Testis (tissue), 5 donors: ENCODE results near the gene OR6Y1. TPM values are rescaled to one million over a fixed set of nuclear protein-coding genes. Genes with fewer than 3 reads are reported as not detected.

Source experiments
- DNase-seq: peaks from one replicate; pipeline ENCODE4 v3.0.0-alpha.2; 2019
- H3K27ac ChIP-seq, 2 donors: fragments of 200-600 bp; sonication (generic); one replicate each; pipeline ENCODE4 v1.5.1; 2019
- H3K27me3 ChIP-seq: fragments of 200-600 bp; sonication (generic); one replicate; pipeline ENCODE4 v1.5.1; 2019
- H3K36me3 ChIP-seq: fragments of 200-600 bp; sonication (generic); one replicate; pipeline ENCODE4 v1.5.1; 2017; ENCODE audit warnings: low read depth; ENCODE audit errors: missing control alignments
- H3K4me1 ChIP-seq: fragments of 200-600 bp; sonication (generic); one replicate; pipeline ENCODE4 v1.5.1; 2019
- H3K4me3 ChIP-seq, 2 donors: fragments of 200-600 bp; sonication (generic); one replicate each; pipeline ENCODE4 v1.5.1; 2017 to 2019
- H3K9me3 ChIP-seq: fragments of 200-600 bp; sonication (generic); one replicate; pipeline ENCODE4 v1.5.1; 2017
- POLR2A ChIP-seq: fragments of 450-650 bp; IDR thresholded peaks from one replicate; pipeline ENCODE4 v1.6.1; 2017; ENCODE audit warnings: antibody characterized with exemption, mild to moderate bottlenecking, moderate library complexity
- WGBS, 2 donors: methylation state at CpG; one replicate each; pipeline ENCODE4 v1.1.5; 2018; 5-methylcytosine and 5-hydroxymethylcytosine counted together
- intact Hi-C: fragments of 100-400 bp; cut with DNase I; formaldehyde crosslinking; loops from one replicate; pipeline ENCODE4 v1.15.1; 2023; ENCODE audit warnings: low total_unique reads
- long read RNA-seq, 2 donors: transcript quantifications; one replicate each; lab custom pipeline, GENCODE V29; 2026
- polyA plus RNA-seq: library from polyadenylated mRNA; stranded (reverse); fragments of 350-450 nt; fragmentation: Illumina TruSeq; extraction: RNeasy Lipid Tissue Mini Kit (QIAGEN cat#74804); gene quantifications from one replicate; pipeline ENCODE4 v1.2.3, GENCODE V29; 2014; ENCODE audit warnings: low read depth, low replicate concordance; ENCODE audit not compliant: insufficient read depth
- total RNA-seq, 2 donors: library from RNA; depleted of rRNA; stranded (reverse); fragments of >200 nt; gene quantifications; one replicate each; pipeline ENCODE4 v1.2.3, GENCODE V29; 2016
- TF ChIP-seq, protein P1 (sequence below), 3 experiments: fragments of 450-650 bp in 2 of 3; fragments of 200-600 bp in 1 of 3; sonication (generic) in 1 of 3; IDR thresholded peaks; one replicate each; pipeline ENCODE4 v1.5.1; 2016 to 2019; ENCODE audit warnings: antibody characterized with exemption in 3 of 3, mild to moderate bottlenecking in 2 of 3, moderate library complexity in 1 of 3

Gene OR6Y1, protein sequence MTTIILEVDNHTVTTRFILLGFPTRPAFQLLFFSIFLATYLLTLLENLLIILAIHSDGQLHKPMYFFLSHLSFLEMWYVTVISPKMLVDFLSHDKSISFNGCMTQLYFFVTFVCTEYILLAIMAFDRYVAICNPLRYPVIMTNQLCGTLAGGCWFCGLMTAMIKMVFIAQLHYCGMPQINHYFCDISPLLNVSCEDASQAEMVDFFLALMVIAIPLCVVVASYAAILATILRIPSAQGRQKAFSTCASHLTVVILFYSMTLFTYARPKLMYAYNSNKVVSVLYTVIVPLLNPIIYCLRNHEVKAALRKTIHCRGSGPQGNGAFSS
- total RNA-seq (not detected), polyA plus RNA-seq (not detected)
- long read RNA-seq, donor 1: 0 reads
- long read RNA-seq, donor 2: 0 reads

DNA sequence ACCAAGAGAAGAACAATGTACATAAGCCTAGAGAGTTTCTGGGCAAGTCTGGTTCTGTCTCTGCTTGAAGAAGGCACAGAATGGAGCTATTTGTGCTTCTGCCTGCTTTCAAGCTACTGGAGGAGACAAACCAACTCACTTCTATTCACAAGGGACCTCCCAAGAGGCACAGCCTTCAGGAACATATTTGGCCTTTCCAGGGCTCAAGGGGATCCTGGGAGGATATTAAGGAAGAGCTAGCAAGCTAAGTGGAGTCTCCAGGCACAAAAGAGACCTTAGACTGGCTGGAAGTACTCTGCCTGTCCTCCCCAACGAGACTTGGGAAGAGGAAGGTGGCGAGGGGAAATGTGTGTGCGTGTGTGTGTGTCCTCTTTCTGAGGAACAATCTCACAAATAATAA, at the start of gene OR6Y1:
Gene OR6Y1 (minus strand): TSS at position 54 of the 400 bp plus-strand sequence. CDS start 6,300 bp downstream, outside the sequence.
- Histone ChIP-seq H3K36me3 (no peaks in the 10 kb centered on the region), H3K9me3 (no peaks in the 10 kb centered on the region), H3K4me3 (no peak within 1 kb of the TSS), H3K4me1 (no peaks in the 10 kb centered on the region), H3K27ac (no peak within 1 kb of the TSS), H3K27me3 (no peaks in the 10 kb centered on the region)
- no peak for TF ChIP-seq POLR2A
- TF ChIP-seq, protein P1, sequence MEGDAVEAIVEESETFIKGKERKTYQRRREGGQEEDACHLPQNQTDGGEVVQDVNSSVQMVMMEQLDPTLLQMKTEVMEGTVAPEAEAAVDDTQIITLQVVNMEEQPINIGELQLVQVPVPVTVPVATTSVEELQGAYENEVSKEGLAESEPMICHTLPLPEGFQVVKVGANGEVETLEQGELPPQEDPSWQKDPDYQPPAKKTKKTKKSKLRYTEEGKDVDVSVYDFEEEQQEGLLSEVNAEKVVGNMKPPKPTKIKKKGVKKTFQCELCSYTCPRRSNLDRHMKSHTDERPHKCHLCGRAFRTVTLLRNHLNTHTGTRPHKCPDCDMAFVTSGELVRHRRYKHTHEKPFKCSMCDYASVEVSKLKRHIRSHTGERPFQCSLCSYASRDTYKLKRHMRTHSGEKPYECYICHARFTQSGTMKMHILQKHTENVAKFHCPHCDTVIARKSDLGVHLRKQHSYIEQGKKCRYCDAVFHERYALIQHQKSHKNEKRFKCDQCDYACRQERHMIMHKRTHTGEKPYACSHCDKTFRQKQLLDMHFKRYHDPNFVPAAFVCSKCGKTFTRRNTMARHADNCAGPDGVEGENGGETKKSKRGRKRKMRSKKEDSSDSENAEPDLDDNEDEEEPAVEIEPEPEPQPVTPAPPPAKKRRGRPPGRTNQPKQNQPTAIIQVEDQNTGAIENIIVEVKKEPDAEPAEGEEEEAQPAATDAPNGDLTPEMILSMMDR (IDR thresholded peaks at IDR 0.05): no peak
- DNase-seq: no peak
- 81 to 89% methylated on average over 3 of the region's 3 CpGs for WGBS, 2 donors
- intact Hi-C loops: no loop called here

DNA sequence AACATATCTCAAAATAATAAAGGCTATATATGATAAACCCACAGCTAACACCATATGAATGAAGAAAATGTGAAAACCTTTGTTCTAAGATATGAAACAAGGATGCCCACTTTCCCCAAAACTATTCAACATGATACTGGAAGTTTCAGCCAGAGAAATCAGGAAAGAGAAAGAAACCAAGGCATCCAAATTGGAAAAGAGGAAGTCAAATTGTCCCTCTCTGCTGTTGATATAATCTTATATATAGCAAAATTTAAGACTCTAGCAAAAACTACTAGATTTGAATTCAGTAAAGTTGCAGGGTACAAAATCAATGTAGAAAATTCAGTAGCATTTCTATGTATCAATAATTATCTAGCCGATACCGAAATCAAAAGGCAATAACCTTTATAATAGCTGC, 46.5 kb upstream of the OR6Y1 start:
- Histone ChIP-seq H3K9me3 (no peaks in the 10 kb centered on the region), H3K4me1 (no peaks in the 10 kb centered on the region), H3K36me3 (no peaks in the 10 kb centered on the region), H3K27me3 (no peaks in the 10 kb centered on the region), H3K4me3 (no peak overlapping the region), H3K27ac (no peak overlapping the region)
- no peak for DNase-seq
- intact Hi-C loops: no loop called here
- TF ChIP-seq, protein P1 (IDR thresholded peaks at IDR 0.05): no peak
- no peak for TF ChIP-seq POLR2A
- 96 to 98% methylated on average over 2 of the region's 2 CpGs for WGBS, 2 donors

DNA sequence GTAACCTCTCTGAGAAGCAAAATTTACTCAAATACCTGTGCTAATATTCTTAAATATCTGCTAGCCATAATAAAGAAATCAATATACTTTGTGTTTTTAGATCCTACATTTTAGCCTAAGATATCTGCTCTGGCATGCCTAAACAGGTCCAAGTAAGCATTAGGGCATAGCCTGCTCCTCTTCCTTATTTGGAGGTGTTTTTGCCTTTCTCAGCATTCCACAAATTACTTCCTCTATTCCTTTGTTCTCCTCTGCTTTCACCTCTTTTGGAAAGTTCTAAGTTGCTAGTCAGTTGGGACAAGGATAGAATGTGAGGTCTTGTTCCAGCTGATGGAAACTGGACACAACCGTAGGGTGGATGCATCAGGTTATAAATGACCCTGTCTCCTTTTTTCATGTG, 32.7 kb upstream of the OR6Y1 start:
- Histone ChIP-seq H3K27me3 (no peaks in the 10 kb centered on the region), H3K27ac (no peak overlapping the region), H3K36me3 (no peaks in the 10 kb centered on the region), H3K9me3 (no peaks in the 10 kb centered on the region), H3K4me1 (no peaks in the 10 kb centered on the region), H3K4me3 (no peak overlapping the region)
- 96 to 100% methylated on average over 1 of the region's 1 CpG for WGBS, 2 donors
- no peak for TF ChIP-seq POLR2A
- TF ChIP-seq, protein P1 (IDR thresholded peaks at IDR 0.05): no peak
- no peak for DNase-seq
- intact Hi-C loops: no loop called here

DNA sequence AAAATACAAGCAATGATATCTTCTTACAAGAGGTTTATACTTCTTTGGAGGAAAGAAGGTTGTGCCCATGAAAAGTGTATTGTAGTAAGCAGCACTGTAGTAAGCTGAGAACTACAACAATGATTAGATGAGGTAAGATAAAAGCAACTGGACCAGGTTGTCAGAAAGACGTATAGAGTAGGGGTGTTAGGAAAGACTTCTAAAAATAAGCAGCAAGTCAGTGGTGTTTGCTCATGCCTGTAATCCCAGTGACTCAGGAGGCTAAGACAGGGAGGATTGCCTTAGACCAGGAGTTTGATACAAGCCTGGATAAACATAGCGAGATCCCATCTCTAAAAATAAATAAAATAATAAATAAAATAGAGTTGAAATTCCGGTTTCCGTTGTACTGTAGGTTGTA, 29.8 kb upstream of the OR6Y1 start:
- Histone ChIP-seq H3K4me3 (no peak overlapping the region), H3K36me3 (no peaks in the 10 kb centered on the region), H3K4me1 (no peaks in the 10 kb centered on the region), H3K9me3 (no peaks in the 10 kb centered on the region), H3K27ac (no peak overlapping the region), H3K27me3 (no peaks in the 10 kb centered on the region)
- no peak for DNase-seq
- no peak for TF ChIP-seq POLR2A
- TF ChIP-seq, protein P1 (IDR thresholded peaks at IDR 0.05): no peak
- intact Hi-C loops: no loop called here
- 90 to 92% methylated on average over 4 of the region's 4 CpGs for WGBS, 2 donors

DNA sequence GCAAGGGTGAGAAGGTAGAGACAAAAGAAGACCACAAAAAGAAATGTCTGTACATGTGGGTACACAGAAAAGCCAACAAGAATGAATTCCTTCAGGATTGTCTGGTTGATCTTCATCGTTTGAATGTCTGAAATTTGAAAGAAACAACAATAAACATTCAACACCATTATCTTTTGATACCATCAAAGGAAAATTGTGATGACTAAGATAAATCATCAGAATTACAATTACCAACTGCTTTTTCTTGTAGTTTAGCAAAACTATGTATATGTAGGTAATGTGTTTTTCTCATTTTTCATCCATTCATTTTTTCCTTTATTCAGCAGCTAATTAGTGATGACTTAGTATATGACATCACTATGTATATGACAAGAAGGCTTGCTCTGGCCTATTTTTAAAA, 25.5 kb upstream of the OR6Y1 start, which contains the start of gene OR10X1:
Gene OR10X1 (minus strand): TSS at position 167 of the 400 bp plus-strand sequence. CDS start 0 bp downstream, at position 167.
- no peak within 1 kb of the TSS for H3K4me3 ChIP-seq
- TF ChIP-seq, protein P1 (IDR thresholded peaks at IDR 0.05): no peak
- no peak for TF ChIP-seq POLR2A

More for the DNA sequence above, 25.5 kb upstream of the OR6Y1 start, which contains the start of gene OR10X1:
- no peak for DNase-seq
- Histone ChIP-seq H3K27ac (no peak within 1 kb of the TSS), H3K27me3 (no peaks in the 10 kb centered on the region), H3K36me3 (no peaks in the 10 kb centered on the region), H3K4me1 (no peaks in the 10 kb centered on the region), H3K9me3 (no peaks in the 10 kb centered on the region)
- WGBS, 2 donors: 85 to 94% methylated on average over 1 of the region's 1 CpG
- intact Hi-C loops: no loop called here
